ENCODE measurements around the gene GALNT17.

- no peak for TF ChIP-seq CTCF (conservative IDR thresholded peaks at IDR 0.05; ENCODE audit: low read depth, low read length)
- no peak for TF ChIP-seq EZH2 (IDR thresholded peaks at IDR 0.05; ENCODE audit: borderline replicate concordance, low read depth, low read length, poor library complexity, severe bottlenecking)
Measured at GRCh38 chr7:71267734-71268469, 136.0 kb downstream of the GALNT17 start.

Measured in A673 (cell line).